HG02938 (cell line): ENCODE data around the gene DMBT1.

Source experiments
- ATAC-seq: cut with Tn5 transposase; IDR thresholded peaks from one replicate; pipeline ENCODE4 v1.9.1; 2021; ENCODE audit warnings: mild to moderate bottlenecking, moderate library complexity; ENCODE audit not compliant: unreplicated experiment

DMBT1 gene

GRCh38 chr10:122665946-122666345 lies 105.4 kb downstream of the DMBT1 start:
- ATAC-seq, result no peak

- no peak for ATAC-seq
Measured at GRCh38 chr10:122669045-122669444, 108.5 kb downstream of the DMBT1 start.

GRCh38 chr10:122669842-122670241 lies 109.3 kb downstream of the DMBT1 start:
- ATAC-seq, result no peak

GRCh38 chr10:122671355-122671754 lies 110.8 kb downstream of the DMBT1 start:
- no peak for ATAC-seq

GRCh38 chr10:122672655-122673054 lies 112.1 kb downstream of the DMBT1 start:
- no peak for ATAC-seq

GRCh38 chr10:122673269-122673668 lies 112.7 kb downstream of the DMBT1 start:
- ATAC-seq, result no peak

- ATAC-seq, result no peak
Measured at GRCh38 chr10:122673731-122674130, 113.2 kb downstream of the DMBT1 start.

- no peak for ATAC-seq
Measured at GRCh38 chr10:122674781-122675180, 114.2 kb downstream of the DMBT1 start.

- ATAC-seq, result no peak
Measured at GRCh38 chr10:122675278-122675677, 114.7 kb downstream of the DMBT1 start.

- no peak for ATAC-seq
Measured at GRCh38 chr10:122678266-122678665, 117.7 kb downstream of the DMBT1 start.

GRCh38 chr10:122682522-122682921 lies 122.0 kb downstream of the DMBT1 start:
- ATAC-seq, result no peak

GRCh38 chr10:122688293-122688989 lies 127.9 kb downstream of the DMBT1 start:
- no peak for ATAC-seq

GRCh38 chr10:122689146-122689820 lies 128.7 kb downstream of the DMBT1 start:
- ATAC-seq, result no peak

- no peak for ATAC-seq
Measured at GRCh38 chr10:122692744-122693143, 132.2 kb downstream of the DMBT1 start.
